ENCODE measurements around the gene ENO1. TPM values are rescaled to one million over a fixed set of nuclear protein-coding genes. Genes with fewer than 3 reads are reported as not detected.
"Not testable (repeated sequence)": the region's sequence is repeated elsewhere in the genome, so short reads cannot be mapped to it uniquely, and the experiment has no call there.

ENO1 gene
- total RNA-seq, result 126 TPM
- long read RNA-seq, transcript ENO1-212 (13 exons, 1,837 nt), result minor isoform, 5 of 331 reads
- long read RNA-seq, transcript ENO1-201 (12 exons, 1,781 nt), result minor isoform, 125 of 331 reads
- long read RNA-seq, transcript ENO1-217 (12 exons, 1,782 nt), result major isoform, 140 of 331 reads
- long read RNA-seq, partial matches to known transcripts, result 49 of 331 reads
- long read RNA-seq, other reads (novel, unspliced or antisense), result 10 of 331 reads

- intact Hi-C loops (cut with micrococcal nuclease), result no loop called here
- DNase-seq (no peak), ATAC-seq (peak; percentile 4)
Observed at GRCh38 chr1:8878448-8878697, at the start of gene ENO1. ENO1 (minus strand) TSS chr1:8878686; CDS start chr1:8874908, 3,778 bp downstream.

- intact Hi-C loops (cut with micrococcal nuclease), result no loop called here
- ATAC-seq, result no peak
- no peak for DNase-seq
Observed at GRCh38 chr1:8926707-8927694, 48.5 kb upstream of the ENO1 start.

- ATAC-seq, result no peak
- DNase-seq, result no peak
- intact Hi-C loops (cut with micrococcal nuclease), result no loop called here
Observed at GRCh38 chr1:8925960-8926359, 47.5 kb upstream of the ENO1 start.

- no peak for DNase-seq
- intact Hi-C loops (cut with micrococcal nuclease), result no loop called here
- no peak for ATAC-seq
Observed at GRCh38 chr1:8925406-8925805, 46.9 kb upstream of the ENO1 start.

GRCh38 chr1:8922962-8923361 is 44.5 kb upstream of the ENO1 start:
- intact Hi-C loops (cut with micrococcal nuclease), result no loop called here
- ATAC-seq (no peak), DNase-seq (no peak)

GRCh38 chr1:8917536-8917935 is 39.0 kb upstream of the ENO1 start:
- not testable (repeated sequence) for DNase-seq, ATAC-seq
- intact Hi-C loops (cut with micrococcal nuclease), result loop anchor here (5.0 kb wide), 1 partner anchor 70 kb away; no protein-coding TSS in a partner anchor

GRCh38 chr1:8915446-8915845 is 37.0 kb upstream of the ENO1 start:
- DNase-seq (no peak), ATAC-seq (no peak)
- intact Hi-C loops (cut with micrococcal nuclease), result loop anchor here (5.0 kb wide), 1 partner anchor 72 kb away; no protein-coding TSS in a partner anchor

- intact Hi-C loops (cut with micrococcal nuclease), result no loop called here
- no peak for ATAC-seq
- no peak for DNase-seq
Observed at GRCh38 chr1:8914466-8914865, 36.0 kb upstream of the ENO1 start.

GRCh38 chr1:8913457-8913856 is 35.0 kb upstream of the ENO1 start:
- intact Hi-C loops (cut with micrococcal nuclease), result no loop called here
- ATAC-seq (no peak), DNase-seq (no peak)

- DNase-seq (no peak), ATAC-seq (no peak)
- intact Hi-C loops (cut with micrococcal nuclease), result no loop called here
Observed at GRCh38 chr1:8911416-8912309, 33.2 kb upstream of the ENO1 start.

GRCh38 chr1:8910914-8911313 is 32.4 kb upstream of the ENO1 start:
- intact Hi-C loops (cut with micrococcal nuclease), result no loop called here
- DNase-seq (no peak), ATAC-seq (no peak)

GRCh38 chr1:8910331-8910730 is 31.8 kb upstream of the ENO1 start:
- DNase-seq, result no peak
- no peak for ATAC-seq
- intact Hi-C loops (cut with micrococcal nuclease), result no loop called here

GRCh38 chr1:8908388-8909151 is 30.1 kb upstream of the ENO1 start:
- intact Hi-C loops (cut with micrococcal nuclease), result no loop called here
- no peak for DNase-seq
- ATAC-seq, result no peak

GRCh38 chr1:8905582-8906191 is 27.2 kb upstream of the ENO1 start:
- intact Hi-C loops (cut with micrococcal nuclease), result no loop called here
- no peak for ATAC-seq
- DNase-seq, result no peak

GRCh38 chr1:8903908-8904650 is 25.6 kb upstream of the ENO1 start:
- intact Hi-C loops (cut with micrococcal nuclease), result no loop called here
- DNase-seq (no peak), ATAC-seq (peak; percentile 73)

GRCh38 chr1:8903410-8903809 is 24.9 kb upstream of the ENO1 start:
- intact Hi-C loops (cut with micrococcal nuclease), result no loop called here
- ATAC-seq (no peak), DNase-seq (no peak)

GRCh38 chr1:8902765-8903164 is 24.3 kb upstream of the ENO1 start:
- intact Hi-C loops (cut with micrococcal nuclease), result no loop called here

GRCh38 chr1:8900684-8901083 is 22.2 kb upstream of the ENO1 start:
- intact Hi-C loops (cut with micrococcal nuclease); DNase-seq; ATAC-seq: not testable (repeated sequence)

More at GRCh38 chr1:8902765-8903164, 24.3 kb upstream of the ENO1 start:
- ATAC-seq (no peak), DNase-seq (no peak)
